Pons (tissue), 1 donor: ENCODE measurements around the gene SLK.

Source experiments
- DNase-seq: peaks from one replicate; pipeline ENCODE4 v3.0.0-alpha.2; 2016; ENCODE audit warnings: low spot score

SLK gene

DNA sequence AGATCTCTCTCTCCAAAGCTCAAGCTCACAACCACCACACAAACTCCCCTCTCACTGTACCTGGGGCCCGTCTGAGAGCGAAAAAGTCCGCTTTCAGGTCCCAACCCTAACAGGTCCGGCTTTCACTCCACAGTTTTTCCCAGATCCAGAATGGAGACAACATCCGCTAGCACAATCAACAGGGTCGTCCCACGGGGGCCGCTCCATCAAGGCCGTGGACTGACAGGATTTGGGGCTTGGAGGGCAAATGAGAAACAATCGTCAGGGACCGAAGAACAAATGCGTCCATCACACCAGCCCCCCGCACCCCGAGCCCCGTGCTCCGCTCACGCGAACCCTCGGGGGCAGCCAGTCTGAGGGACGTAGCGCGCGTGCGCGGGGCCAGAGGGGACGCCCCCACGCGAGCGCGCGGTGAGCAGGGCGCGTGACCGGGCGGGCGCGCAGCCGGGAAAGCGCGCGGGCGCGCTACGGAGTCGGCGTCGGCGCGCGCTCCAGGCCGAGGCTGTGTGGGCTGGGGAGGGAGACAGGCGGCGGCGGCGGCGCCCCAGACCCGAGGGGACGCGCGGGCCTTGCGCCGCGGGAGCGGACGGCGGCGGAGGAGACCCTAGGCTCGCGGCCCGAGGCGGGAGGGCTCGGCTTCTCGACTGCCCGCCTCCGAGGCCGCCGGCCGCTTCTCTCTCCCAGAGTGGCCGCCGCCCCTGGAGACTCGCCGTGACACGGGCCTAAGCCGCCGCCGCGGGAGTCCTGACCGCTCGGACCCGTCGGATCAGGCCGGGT is at the start of gene SLK:
TSS of gene SLK (plus strand) at position 470 of the 777 bp plus-strand sequence. CDS start 606 bp downstream, outside the sequence.
- peak; percentile 77 for DNase-seq

DNA sequence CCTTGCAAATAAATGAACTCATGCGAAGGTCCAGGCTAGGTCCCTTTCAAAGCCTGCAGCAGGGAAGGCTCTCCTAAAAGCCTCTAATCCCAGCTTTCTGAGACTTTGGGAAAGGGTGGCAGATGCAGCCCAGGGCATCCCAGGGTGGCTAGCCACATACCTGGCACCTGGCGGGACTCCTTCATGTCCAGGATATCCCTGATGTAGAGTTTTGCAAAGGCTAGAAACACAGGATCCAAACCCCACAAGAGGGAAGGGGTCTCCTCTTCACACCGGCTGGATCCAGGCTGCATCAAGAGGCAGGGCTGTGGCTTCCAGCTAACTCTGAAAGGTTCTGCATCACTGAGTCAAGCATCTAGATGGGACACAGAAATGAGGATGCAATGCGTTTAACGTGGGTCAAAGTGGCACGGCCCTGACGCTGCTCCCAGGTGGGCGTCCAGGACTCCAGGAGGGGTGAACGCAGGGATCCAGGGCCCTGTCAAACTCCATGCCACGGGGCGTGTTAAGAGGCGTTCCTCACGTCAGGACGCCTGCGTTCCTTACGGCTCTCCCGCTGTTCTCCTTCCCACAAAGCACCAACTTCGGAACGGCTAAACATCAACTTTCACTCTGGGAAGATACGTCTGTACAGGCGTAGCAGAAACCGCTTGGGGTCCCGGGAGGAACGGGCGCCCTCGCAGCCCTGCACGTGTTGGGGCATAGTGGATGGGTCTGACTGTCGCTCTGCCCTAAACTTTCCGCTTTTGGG is 49.5 kb upstream of the SLK start:
- no peak for DNase-seq

DNA sequence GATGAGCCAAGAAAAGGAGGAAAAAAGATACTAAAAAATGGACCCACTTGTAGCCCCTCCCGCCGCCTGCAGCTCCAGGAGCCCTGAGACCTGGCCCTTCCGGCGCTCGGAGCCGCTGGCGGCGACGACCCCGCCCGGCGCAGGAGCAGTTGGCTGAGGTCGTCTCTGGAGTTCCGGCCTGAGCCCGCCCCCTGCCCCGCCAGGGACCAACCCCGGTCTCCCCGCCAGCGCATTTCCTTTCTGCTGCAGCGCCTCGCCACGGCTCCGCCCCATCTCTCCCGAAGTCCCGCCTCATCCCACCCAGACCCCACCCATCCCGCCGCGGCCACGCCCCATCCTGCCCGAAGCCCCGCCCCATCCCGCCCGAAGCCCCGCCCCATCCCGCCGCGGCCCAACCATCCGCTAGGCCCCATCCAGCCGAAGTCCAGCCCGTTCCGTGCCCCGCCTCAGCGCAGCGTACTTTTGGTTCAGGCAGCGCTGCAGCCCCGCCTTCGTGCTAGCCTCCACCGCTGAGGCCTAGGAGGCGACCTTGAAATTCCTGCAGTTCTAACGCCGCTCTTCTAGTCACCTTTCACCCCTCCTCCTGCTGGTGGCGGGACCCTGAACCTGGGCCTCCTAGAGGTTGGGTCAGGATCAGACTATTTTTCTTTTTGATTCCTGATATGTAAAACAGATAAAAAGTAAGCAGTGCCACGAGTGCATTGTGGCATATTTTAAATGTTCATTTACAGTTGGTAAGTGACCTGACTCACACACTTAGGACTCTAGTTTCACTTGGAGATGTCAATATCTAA is 48.7 kb upstream of the SLK start, which contains the start of gene STN1:
TSS of gene STN1 (minus strand) at position 132 of the 794 bp plus-strand sequence. CDS start 590 bp downstream, outside the sequence.
- peak; percentile 94 for DNase-seq

GRCh38 chr10:103919648-103920025 is 47.3 kb upstream of the SLK start:
- DNase-seq = no peak

- no peak for DNase-seq
Measured at GRCh38 chr10:103921248-103921647, 45.7 kb upstream of the SLK start.

DNA sequence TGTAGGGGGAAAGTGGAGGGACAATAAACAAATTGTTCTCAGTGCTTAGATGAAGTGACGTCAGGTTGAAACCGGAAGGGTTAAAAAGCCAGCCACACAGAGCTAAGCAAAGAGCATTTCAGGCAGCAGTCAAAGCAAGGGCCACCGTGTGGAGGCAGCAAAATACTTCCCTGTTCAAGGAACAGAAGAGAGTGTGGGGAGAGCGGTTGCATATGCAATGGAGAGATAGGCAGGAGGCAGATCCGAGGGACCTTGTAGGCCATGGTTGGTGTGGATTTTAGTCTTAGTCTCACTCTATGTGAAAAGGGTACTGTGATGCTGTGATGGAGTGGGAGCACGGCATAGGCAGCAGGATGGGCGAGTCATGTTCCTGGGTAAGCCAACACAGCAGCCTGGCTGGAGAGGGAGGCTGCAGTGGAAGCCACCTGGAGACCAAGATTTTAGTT is 45.2 kb upstream of the SLK start:
- DNase-seq = peak; percentile 86

GRCh38 chr10:103922659-103923058 is 44.3 kb upstream of the SLK start:
- DNase-seq = no peak

GRCh38 chr10:103923502-103923901 is 43.4 kb upstream of the SLK start:
- DNase-seq = no peak

GRCh38 chr10:103925591-103925990 is 41.3 kb upstream of the SLK start:
- no peak for DNase-seq

- DNase-seq = no peak
Measured at GRCh38 chr10:103926722-103927319, 40.1 kb upstream of the SLK start.

- DNase-seq = no peak
Measured at GRCh38 chr10:103928784-103929183, 38.2 kb upstream of the SLK start.

- no peak for DNase-seq
Measured at GRCh38 chr10:103929381-103929921, 37.5 kb upstream of the SLK start.

DNA sequence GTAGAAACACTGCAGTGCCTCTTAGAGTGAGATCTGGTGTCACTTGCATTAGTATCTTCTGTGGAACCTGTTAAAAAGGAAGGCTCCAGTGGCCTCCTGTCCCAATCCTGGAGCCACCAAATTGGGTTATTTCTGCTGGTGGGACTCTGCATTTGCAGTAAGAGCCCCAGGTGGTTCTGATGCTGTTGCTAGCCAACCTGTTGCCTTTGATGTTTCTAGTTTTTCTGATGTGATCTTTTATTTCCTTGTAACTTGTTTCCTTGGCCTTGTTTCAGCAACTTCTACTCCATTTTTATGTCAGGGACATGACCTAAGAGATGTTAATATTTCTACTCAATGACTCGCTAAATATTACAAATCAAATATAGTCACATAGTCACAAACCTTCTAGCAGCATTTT is 36.5 kb upstream of the SLK start:
- DNase-seq = no peak

DNA sequence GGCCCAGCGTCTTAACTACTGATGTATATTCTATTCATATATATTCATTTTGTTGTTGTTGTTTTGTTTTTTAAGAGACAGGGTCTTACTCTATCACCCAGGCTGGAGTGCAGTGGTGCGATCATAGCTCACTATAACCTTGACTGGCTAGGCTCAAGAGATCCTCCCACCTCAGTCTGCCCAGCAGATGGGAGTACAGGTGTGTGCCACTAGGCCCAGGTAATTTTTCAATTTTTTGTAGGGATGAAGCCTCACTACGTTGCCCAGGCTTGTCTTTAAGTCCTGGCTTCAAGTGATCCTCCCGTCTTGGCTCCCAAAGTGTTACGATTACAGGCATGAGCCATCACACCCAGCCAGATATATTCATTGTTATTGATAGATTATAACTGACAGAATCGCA is 36.1 kb upstream of the SLK start:
- no peak for DNase-seq

DNA sequence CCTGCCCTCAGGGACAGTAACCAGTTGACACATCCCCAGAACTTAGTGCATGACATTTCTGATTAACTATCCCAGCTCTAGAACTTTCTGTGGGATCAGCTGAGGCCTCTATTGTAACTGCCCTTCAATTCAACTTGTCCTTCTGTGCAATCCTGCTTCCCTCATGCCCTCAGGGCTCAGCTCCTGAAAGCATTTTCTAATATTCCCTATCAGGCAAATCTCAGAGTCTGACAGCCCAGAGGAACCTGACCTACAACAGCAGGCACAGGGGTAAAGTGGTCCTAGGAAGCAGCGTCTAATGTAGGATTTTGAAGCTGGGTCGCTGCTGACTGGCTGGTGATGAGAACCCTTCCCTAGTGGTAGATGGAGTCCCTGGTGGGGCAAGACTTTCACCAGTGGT is 35.3 kb upstream of the SLK start:
- no peak for DNase-seq

DNA sequence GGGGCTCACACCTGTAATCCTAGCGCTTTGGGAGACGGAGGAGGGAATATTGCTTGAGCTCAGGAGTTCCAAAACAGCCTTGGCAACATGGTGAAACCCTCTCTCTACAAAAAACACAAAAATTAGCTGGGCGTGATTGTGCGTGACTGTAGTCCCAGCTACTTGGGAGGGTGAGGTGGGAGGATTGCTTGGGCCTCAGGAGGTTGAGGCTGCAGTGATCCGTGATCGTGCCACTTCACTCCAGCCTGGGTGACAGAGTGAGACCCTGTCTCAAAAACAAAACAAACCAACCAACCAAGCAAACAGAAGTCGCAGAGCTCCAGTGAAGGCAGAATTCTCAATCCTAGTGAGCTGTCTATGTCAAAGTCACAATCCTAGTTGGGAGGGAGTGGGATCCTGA is 34.7 kb upstream of the SLK start:
- DNase-seq = no peak

- DNase-seq = no peak
Measured at GRCh38 chr10:103932971-103933370, 34.0 kb upstream of the SLK start.

GRCh38 chr10:103933557-103934121 is 33.3 kb upstream of the SLK start:
- peak; percentile 95 for DNase-seq

DNA sequence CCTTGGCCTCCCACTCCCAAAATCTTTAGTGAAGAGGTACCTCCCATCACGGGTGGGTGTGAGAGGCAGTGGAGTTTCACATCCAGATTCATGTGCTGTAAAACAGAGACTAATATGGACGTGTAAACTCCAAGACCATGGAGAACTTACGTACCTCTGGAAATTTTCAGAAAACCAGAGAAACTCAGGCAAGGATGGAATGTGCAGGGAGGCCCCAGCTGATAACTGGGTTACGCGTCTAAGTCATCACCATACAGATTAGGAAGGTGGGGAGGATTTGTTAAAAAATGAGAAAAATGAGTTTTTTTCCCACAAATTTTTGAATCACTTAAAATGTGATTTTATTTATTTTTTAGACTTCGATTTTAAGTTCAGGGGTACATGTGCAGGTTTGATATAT is 32.6 kb upstream of the SLK start:
- no peak for DNase-seq

DNA sequence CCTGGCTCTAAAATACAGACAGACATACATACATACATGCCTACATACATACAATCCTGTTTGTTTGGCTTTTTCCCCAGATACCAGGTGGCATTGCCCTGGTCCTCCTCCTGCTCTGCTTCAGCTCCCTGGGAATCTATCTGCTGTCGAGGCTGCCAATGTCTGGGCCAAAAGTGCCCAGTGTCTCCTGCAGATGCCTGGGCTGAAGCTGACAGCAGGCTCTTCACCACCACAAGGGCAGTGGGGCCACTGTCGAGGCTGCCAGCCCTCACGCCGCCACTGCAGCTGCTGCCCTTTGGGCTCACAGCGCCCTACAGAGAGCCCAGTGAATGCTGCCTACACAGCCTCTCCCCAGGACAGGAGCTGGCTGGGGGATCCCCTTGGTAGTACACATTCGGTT is 30.9 kb upstream of the SLK start:
- DNase-seq = peak; percentile 56

GRCh38 chr10:103939522-103939921 is 27.4 kb upstream of the SLK start:
- no peak for DNase-seq
